Liver (tissue), 3 donors: ENCODE results near the gene SH2D6.

ENCODE experiments used
- EGR1 ChIP-seq, 2 donors: IDR thresholded peaks; 2 replicates each; pipeline ENCODE4 v1.6.1; 2016 to 2018; ENCODE audit warnings: antibody characterized with exemption in 2 of 2, low read depth in 2 of 2
- FOXA1 ChIP-seq: IDR thresholded peaks from 2 replicates; pipeline ENCODE4 v1.6.1; 2016; ENCODE audit warnings: antibody characterized with exemption
- YY1 ChIP-seq: IDR thresholded peaks from 2 replicates; pipeline ENCODE4 v1.6.1; 2016; ENCODE audit warnings: antibody characterized with exemption, mild to moderate bottlenecking
- TF ChIP-seq, protein P1 (sequence below): fragments of 150-350 bp; IDR thresholded peaks from 2 replicates; pipeline ENCODE4 v1.5.1; 2017; ENCODE audit warnings: improper control_type of control experiment, low read depth, low read length; ENCODE audit not compliant: missing input control
- TF ChIP-seq, protein P2 (sequence below): IDR thresholded peaks from 2 replicates; pipeline ENCODE4 v1.6.1; 2016; ENCODE audit warnings: antibody characterized with exemption, mild to moderate bottlenecking
- donor health status: healthy.
- donor health status: healthy.

DNA sequence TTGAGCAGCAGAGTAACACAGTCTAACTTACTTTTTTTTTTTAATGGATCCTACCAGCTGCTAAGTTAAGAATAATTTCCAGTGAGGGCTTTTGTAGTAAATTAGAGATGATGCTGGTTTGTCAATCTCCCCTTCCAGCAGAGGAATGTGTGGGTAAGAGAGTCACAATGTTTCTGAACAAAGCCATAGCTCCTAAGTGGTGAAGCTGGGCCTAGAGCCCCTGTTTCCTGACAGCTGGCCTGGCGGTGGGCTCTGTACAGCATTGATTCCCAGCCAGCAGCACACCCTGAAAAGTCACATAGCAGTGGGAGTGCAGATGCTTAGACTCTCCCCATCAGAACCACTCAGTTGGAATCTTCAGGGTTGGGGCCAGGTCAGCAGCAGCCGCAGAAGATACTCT, 32.8 kb upstream of the SH2D6 start:
- TF ChIP-seq YY1 (no peak), EGR1 (IDR thresholded peaks at IDR 0.05; ENCODE audit: low read depth in 2 of 2) (no peak), FOXA1 (no peak)
- TF ChIP-seq, protein P1, sequence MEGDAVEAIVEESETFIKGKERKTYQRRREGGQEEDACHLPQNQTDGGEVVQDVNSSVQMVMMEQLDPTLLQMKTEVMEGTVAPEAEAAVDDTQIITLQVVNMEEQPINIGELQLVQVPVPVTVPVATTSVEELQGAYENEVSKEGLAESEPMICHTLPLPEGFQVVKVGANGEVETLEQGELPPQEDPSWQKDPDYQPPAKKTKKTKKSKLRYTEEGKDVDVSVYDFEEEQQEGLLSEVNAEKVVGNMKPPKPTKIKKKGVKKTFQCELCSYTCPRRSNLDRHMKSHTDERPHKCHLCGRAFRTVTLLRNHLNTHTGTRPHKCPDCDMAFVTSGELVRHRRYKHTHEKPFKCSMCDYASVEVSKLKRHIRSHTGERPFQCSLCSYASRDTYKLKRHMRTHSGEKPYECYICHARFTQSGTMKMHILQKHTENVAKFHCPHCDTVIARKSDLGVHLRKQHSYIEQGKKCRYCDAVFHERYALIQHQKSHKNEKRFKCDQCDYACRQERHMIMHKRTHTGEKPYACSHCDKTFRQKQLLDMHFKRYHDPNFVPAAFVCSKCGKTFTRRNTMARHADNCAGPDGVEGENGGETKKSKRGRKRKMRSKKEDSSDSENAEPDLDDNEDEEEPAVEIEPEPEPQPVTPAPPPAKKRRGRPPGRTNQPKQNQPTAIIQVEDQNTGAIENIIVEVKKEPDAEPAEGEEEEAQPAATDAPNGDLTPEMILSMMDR, result no peak
- TF ChIP-seq, protein P2, sequence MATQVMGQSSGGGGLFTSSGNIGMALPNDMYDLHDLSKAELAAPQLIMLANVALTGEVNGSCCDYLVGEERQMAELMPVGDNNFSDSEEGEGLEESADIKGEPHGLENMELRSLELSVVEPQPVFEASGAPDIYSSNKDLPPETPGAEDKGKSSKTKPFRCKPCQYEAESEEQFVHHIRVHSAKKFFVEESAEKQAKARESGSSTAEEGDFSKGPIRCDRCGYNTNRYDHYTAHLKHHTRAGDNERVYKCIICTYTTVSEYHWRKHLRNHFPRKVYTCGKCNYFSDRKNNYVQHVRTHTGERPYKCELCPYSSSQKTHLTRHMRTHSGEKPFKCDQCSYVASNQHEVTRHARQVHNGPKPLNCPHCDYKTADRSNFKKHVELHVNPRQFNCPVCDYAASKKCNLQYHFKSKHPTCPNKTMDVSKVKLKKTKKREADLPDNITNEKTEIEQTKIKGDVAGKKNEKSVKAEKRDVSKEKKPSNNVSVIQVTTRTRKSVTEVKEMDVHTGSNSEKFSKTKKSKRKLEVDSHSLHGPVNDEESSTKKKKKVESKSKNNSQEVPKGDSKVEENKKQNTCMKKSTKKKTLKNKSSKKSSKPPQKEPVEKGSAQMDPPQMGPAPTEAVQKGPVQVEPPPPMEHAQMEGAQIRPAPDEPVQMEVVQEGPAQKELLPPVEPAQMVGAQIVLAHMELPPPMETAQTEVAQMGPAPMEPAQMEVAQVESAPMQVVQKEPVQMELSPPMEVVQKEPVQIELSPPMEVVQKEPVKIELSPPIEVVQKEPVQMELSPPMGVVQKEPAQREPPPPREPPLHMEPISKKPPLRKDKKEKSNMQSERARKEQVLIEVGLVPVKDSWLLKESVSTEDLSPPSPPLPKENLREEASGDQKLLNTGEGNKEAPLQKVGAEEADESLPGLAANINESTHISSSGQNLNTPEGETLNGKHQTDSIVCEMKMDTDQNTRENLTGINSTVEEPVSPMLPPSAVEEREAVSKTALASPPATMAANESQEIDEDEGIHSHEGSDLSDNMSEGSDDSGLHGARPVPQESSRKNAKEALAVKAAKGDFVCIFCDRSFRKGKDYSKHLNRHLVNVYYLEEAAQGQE, result no peak
